ENCODE data around the gene CERS4.
"Not testable (repeated sequence)": the region's sequence is repeated elsewhere in the genome, so short reads cannot be mapped to it uniquely, and the experiment has no call there.

Gene CERS4

GRCh38 chr19:8208119-8208921 lies 850 bp upstream of the CERS4 start:
- DNase-seq: no peak
- in situ Hi-C loops (cut with HindIII; ENCODE audit: low pct_ligation_motif_present, low pct_unique_long_range_greater_than_20kb, low sequenced_read_pairs): no loop called here

DNA sequence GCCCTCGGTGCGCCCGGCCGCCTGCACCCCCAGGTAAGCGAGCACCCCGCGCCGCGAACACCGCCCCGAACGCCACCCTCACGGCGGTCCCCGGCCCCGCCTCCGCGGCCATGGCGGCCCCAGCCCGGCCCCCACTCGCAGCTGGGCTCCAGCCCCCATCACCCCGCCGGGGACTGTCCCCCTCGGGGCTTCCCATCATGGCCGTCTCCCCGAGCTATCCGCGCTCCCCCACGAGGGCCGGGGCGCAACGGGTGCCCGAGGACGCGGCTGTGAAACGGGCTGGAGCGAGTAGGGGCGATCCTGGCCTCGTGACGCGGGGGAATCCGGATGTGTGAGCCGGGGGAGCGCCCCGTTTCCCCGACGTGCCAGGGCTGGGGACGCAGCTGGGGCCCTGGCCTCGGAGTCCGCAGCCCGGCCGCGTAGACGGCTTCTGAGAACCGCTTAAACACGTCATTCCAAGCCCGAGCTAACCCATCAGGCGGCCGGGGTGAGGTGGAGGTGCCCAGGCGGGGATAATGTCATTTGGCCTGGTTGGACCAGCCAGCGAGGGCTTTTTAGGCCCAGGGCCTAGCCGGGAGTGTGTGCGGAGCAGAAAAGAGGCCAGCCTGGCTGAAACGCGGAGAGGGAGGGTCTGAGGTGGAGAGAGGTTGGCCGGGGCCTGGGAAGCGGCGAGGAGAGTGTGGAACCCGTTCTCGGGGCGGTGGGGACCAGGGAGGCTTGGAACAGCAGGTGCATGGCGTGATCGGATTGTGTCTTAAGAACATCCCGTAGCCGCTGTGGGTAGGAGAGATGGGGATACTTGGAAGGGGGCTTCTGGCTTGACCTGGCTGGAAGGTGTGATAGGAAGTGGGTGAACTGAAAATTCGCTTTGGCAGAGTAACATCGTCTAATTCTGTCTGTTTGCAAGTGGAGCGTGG lies 550 bp downstream of the CERS4 start:
- in situ Hi-C loops (cut with HindIII; ENCODE audit: low pct_ligation_motif_present, low pct_unique_long_range_greater_than_20kb, low sequenced_read_pairs): no loop called here
- peak; percentile 41 for DNase-seq

GRCh38 chr19:8210421-8211101 lies 1.4 kb downstream of the CERS4 start:
- in situ Hi-C loops (cut with HindIII; ENCODE audit: low pct_ligation_motif_present, low pct_unique_long_range_greater_than_20kb, low sequenced_read_pairs): no loop called here
- no peak for DNase-seq

GRCh38 chr19:8212212-8212611 lies 3.0 kb downstream of the CERS4 start:
- in situ Hi-C loops (cut with HindIII; ENCODE audit: low pct_ligation_motif_present, low pct_unique_long_range_greater_than_20kb, low sequenced_read_pairs): no loop called here
- no peak for DNase-seq

DNA sequence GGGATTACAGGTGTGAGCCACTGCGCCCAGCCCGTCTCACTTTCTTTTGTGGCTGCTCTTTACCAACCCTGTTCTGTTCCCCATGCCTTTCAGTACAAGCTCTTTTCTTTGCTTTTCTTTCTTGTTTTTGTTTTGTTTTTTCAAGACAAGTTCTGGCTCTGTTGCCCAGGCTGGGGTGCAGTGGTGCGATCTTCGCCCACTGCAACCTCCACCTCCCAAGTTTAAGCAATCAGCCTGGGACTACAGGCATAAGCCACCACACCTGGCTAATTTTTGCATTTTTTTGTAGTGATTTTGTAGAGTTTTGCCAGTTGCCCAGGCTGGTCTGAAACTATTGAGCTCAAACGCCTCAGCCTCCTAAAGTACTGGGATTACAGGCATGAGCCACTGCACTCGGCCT lies 3.7 kb downstream of the CERS4 start:
- in situ Hi-C loops (cut with HindIII; ENCODE audit: low pct_ligation_motif_present, low pct_unique_long_range_greater_than_20kb, low sequenced_read_pairs): no loop called here
- DNase-seq: no peak

DNA sequence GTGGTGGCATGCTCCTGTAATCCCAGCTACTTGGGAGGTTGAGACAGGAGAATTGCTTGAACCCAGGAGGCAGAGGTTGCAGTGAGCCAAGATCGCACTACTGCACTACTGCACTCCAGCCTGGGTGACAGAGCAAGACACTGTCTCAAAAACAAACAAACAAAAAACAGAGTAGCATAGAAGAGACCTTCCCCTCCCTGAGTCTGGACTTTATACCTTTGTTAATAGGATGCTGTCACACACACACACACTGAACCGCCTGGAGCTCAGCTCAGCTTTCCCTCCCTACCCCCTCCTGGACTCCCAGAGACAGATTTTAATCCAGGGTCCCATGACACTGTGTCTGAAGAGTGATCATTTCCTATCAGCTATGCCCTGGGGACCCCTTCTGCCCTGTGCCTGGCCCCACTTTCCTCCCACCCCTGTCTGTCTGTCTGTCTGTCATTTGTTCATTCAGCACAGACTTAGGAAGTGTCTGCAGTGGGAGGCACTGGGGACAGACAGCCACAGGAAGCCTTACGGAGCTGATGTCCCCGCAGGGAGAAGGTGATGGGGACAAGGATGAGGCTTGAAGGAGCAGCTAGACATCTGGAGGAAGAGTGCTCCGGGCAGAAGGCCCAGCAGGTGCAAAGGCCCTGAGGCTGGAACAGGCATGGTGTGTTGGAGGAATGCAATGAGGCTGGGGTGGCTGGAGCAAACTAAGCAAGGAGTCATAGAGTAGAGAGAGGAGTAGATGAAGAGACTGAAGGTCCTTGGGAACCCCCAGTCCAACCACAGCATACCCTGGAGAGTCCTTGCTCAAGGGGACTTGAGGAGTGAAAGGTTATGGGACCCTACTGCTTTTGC lies 4.9 kb downstream of the CERS4 start:
- in situ Hi-C loops (cut with HindIII; ENCODE audit: low pct_ligation_motif_present, low pct_unique_long_range_greater_than_20kb, low sequenced_read_pairs): no loop called here
- no peak for DNase-seq

DNA sequence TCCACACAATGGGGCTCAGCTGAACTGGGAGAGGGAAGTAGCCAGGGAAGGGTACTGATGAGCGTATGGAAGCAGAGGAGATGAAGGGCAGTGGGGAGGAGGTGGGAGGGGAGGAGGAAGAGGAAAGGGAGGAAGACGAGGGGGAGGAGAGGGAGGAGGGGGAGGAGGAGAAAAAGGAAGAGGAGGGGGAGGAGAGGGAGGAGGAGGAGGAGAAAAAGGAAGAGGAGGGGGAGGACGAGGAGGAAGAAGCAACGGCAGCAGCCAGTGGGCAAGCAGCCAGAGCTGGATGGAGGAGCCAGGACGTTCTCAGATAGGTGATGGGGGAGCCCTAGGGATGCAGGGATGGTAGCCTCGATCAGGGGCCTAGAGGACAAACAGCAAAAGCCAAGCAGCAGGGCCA lies 5.6 kb downstream of the CERS4 start:
- in situ Hi-C loops (cut with HindIII; ENCODE audit: low pct_ligation_motif_present, low pct_unique_long_range_greater_than_20kb, low sequenced_read_pairs): no loop called here
- DNase-seq: no peak

DNA sequence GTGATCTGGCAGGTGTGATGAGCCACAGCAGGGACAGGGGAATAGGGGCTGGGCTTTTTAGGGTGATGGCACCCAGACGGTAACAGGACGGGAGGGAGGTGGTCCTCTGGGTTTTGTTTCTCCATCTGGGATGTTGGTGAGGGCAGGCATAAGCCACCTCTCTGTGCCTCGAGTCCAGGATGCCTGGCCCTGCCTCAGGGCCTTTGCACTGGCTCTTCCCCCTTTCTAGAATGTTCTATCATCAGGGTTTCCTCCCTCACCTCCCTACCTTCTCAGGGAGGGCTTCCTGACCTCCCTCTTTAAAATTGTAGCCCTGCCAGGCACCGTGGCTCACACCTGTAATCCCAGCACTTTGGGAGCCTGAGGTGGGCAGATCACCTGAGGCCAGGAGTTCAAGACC lies 6.6 kb downstream of the CERS4 start:
- no peak for DNase-seq
- in situ Hi-C loops (cut with HindIII; ENCODE audit: low pct_ligation_motif_present, low pct_unique_long_range_greater_than_20kb, low sequenced_read_pairs): no loop called here

DNA sequence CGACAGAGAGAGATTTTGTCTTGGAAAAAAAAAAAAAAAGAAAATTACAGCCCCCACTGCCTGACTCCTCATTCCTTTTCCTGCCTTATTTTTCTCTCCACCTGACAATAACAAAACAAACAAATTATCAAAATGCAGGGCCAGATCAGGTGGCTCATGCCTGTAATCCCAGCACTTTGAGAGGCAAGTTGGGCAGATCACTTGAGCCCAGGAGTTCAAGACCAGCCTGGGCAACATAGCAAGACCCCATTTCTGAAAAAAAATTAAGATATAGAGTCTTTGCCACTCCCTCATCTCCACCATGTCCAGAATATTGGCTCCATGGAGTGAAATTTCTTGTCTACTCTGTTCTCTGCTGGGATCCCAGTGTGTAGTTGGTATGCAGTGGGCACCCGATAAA lies 7.2 kb downstream of the CERS4 start:
- DNase-seq: no peak
- in situ Hi-C loops (cut with HindIII; ENCODE audit: low pct_ligation_motif_present, low pct_unique_long_range_greater_than_20kb, low sequenced_read_pairs): no loop called here

DNA sequence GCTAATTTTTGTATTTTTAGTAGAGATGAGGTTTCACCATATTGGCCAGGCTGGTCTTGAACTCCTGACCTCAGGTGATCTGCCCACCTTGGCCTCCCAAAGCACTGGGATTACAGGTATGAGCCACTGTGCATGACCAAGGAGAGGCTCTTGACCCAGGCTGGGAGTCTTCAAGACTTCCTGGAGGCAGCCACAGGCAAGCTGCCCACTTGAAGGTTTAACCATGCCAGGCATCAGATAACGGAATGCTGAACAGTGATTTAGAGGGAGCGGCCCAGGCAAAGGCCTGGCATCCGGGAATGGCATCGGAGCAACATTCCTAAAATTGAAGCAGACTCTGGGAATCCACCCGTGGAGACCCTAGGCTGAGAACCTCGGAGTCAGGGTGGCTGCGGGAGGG lies 9.0 kb downstream of the CERS4 start:
- in situ Hi-C loops (cut with HindIII; ENCODE audit: low pct_ligation_motif_present, low pct_unique_long_range_greater_than_20kb, low sequenced_read_pairs); DNase-seq: not testable (repeated sequence)

GRCh38 chr19:8220481-8220880 lies 11.3 kb downstream of the CERS4 start:
- in situ Hi-C loops (cut with HindIII; ENCODE audit: low pct_ligation_motif_present, low pct_unique_long_range_greater_than_20kb, low sequenced_read_pairs): no loop called here
- no peak for DNase-seq

DNA sequence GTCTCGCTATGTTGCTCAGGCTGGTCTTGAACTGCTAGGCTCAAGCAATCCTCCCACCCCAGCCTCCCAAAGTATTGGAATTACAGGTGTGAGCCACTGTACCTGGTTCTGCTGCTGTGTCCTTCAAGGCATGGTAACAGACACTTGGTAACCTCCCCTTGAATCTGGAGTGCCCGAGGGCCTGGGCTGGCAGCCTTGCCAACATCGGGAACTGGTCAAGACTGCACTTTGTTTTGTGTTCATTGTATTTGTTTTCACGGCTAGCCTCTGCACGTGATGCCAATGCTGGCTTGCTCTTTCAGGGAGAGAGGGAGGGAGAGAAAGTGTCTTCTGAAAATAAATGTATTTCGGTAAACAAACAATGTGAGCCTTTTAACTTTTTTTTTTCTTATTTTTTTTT lies 12.0 kb downstream of the CERS4 start:
- in situ Hi-C loops (cut with HindIII; ENCODE audit: low pct_ligation_motif_present, low pct_unique_long_range_greater_than_20kb, low sequenced_read_pairs): no loop called here
- no peak for DNase-seq

DNA sequence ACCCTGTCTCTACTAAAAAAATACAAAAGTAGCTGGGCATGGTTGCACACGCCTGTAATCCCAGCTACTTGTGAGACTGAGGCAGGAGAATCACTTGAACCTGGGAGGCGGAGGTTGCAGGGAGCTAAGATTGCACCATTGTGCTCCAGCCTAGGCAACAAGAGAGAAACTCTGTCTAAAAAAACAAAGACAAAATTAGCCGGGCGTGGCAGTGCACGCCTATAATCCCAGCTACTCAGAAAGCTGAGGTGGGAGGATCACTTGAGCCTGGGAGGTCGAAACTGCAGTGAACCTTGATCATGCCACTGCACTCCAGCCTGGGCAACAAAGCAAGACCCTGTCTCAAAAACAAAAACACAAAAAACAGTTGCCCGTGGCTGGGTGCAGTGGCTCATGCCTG lies 14.3 kb downstream of the CERS4 start:
- in situ Hi-C loops (cut with HindIII; ENCODE audit: low pct_ligation_motif_present, low pct_unique_long_range_greater_than_20kb, low sequenced_read_pairs); DNase-seq: not testable (repeated sequence)

GRCh38 chr19:8224394-8225145 lies 15.4 kb downstream of the CERS4 start:
- no peak for DNase-seq
- in situ Hi-C loops (cut with HindIII; ENCODE audit: low pct_ligation_motif_present, low pct_unique_long_range_greater_than_20kb, low sequenced_read_pairs): no loop called here

DNA sequence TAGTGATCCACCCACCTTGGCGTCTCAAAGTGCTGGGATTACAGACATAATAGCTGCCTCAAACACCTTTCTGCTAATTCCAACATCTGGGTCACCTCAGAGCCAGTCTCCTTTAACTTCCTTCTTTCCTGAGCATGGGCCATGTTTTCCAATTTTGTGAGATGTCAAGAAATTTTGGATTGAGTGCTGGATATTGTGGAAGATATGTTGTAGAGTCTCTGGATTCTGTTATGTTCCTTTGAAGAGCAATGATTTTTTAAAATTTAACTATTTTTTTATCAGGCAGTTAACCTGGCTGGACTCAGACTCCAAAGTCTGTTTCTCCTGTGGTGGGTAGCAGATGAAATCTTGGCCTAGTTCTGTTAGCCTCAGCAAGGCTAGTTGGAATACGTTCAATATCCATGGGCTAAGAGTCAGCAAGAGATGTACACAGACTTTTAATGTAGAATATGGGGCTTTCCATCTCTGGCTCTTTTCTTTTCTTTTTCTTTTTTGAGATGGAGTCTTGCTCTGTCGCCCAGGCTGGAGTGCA lies 22.0 kb downstream of the CERS4 start:
- DNase-seq: no peak
- in situ Hi-C loops (cut with HindIII; ENCODE audit: low pct_ligation_motif_present, low pct_unique_long_range_greater_than_20kb, low sequenced_read_pairs): no loop called here

DNA sequence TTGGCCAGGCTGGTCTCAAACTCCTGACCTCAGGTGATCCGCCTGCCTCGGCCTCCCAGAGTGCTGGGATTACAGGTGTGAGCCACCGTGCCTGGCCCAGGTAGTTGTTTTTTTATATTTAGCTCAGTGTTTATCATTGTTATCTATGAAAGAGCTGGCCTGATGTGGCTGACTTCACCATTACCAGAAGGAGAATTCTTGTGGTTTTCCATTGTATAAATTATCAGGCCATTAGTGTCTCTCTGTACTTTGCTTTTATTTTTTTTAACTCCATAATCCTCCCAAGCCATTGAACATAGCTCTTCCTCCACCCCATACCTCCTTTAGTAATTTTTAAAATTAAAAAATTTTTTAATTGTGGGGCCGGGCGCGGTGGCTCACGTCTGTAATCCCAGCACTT lies 24.2 kb downstream of the CERS4 start:
- in situ Hi-C loops (cut with HindIII; ENCODE audit: low pct_ligation_motif_present, low pct_unique_long_range_greater_than_20kb, low sequenced_read_pairs): no loop called here
- DNase-seq: no peak

- no peak for DNase-seq
- in situ Hi-C loops (cut with HindIII; ENCODE audit: low pct_ligation_motif_present, low pct_unique_long_range_greater_than_20kb, low sequenced_read_pairs): no loop called here
Observed at GRCh38 chr19:8237026-8237425, 27.9 kb downstream of the CERS4 start.

GRCh38 chr19:8238251-8238650 lies 29.1 kb downstream of the CERS4 start:
- in situ Hi-C loops (cut with HindIII; ENCODE audit: low pct_ligation_motif_present, low pct_unique_long_range_greater_than_20kb, low sequenced_read_pairs): no loop called here
- DNase-seq: no peak
